ENCODE data around the gene MAP3K4. TPM values are rescaled to one million over a fixed set of nuclear protein-coding genes. Genes with fewer than 3 reads are reported as not detected.

MAP3K4 gene
- total and polyA plus RNA-seq, 2 of the 4 experiments (the other 2 are of a cell fraction): 11.5 to 20.4 TPM

DNA sequence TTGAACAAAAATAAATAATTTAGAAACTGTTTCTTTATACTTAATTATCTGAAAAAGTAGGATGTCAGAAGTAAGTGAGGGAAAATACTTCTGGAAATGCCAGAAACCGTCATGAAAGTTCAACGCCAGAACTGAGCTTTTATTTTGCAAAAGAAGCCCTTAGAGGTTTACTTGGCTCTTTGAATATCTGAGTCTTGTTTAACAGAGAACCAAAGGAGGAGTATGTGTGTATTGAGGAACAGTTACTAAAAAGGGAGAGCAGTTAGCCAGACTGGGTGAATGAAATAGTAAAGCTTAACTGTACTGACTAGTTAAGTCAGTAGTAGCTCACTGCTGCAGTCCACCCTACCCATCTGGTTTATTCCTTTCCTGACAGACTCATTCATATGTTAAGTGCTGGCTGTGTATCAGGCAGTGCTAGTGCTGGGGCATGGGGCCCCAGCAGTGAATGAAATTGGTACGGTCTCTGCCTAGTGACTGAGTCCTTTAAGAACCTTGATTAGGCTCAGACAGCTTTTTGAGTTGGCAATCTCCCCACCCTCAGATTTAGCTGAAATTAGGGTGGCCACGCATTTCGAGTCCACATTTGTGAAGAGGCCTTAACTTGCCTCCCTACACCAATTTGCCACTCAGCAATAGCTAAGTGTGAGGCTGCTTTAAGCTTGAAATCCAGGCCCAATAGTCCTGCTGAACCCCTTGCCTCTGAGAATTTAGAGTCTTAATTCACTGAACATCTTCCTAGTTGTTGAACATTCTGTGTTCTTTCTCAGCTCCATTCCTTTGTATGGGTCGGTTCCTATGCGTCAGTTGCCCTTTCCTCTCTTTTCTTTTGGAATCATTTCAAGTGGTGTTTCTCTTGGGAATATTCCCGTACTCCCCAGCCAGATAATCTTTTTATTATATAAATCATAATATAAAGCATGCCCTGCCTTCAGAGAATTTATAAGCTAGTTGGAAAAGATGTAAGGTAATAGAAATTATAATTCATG is 20.2 kb downstream of the MAP3K4 start:
- Histone ChIP-seq H4K8ac (ENCODE audit: low read depth in 2 of 2, low read length in 2 of 2) (no peak overlapping the region), H2BK20ac (ENCODE audit: low read depth, low read length) (no peak overlapping the region), H3K56ac (ENCODE audit: extremely low read depth, insufficient read depth, low read length) (no peak overlapping the region), H3K4ac (ENCODE audit: low read depth, low read length) (no peak overlapping the region; the same call in 1 of the 2 replicates), H3K27ac (ENCODE audit: insufficient read depth, low read length) (no peak overlapping the region), H3K4me3 (ENCODE audit: insufficient read depth, low read depth, low read length) (no peak overlapping the region), H2AFZ (replicated peaks; ENCODE audit: low read length, poor library complexity) (no peak overlapping the region), H4K91ac (ENCODE audit: insufficient read depth, low read depth, low read length) (no peak overlapping the region), H2BK120ac (ENCODE audit: low read depth, low read length) (no peak overlapping the region), H3K79me1 (ENCODE audit: low read depth in 1 of 2, low read length in 2 of 2) (peaks cover 27 to 30% of the 10 kb centered on the region in 2 experiments), H3K9ac (ENCODE audit: low read depth, low read length) (no peak overlapping the region), H3K4me1 (ENCODE audit: control insufficient read depth, insufficient read depth, low read length) (peaks cover 8% of the 10 kb centered on the region), H2AK9ac (replicated peaks; ENCODE audit: low read depth, low read length, poor library complexity) (no peak overlapping the region), H2BK15ac (ENCODE audit: low read depth, low read length) (no peak overlapping the region), H3K4me2 (ENCODE audit: low read depth, low read length) (no peak overlapping the region), H3K9me3 (ENCODE audit: control insufficient read depth, insufficient read depth, low read length) (no peaks in the 10 kb centered on the region), H3K23ac (ENCODE audit: low read depth, low read length) (no peak overlapping the region), H4K20me1 (ENCODE audit: insufficient read depth, low read length) (peaks cover 14% of the 10 kb centered on the region), H3K14ac (replicated peaks; ENCODE audit: low read depth, low read length) (no peak overlapping the region), H3K18ac (ENCODE audit: low read depth, low read length) (peak overlapping the region; percentile 35; the same call in 1 of the 2 replicates), H3K27me3 (ENCODE audit: control insufficient read depth, insufficient read depth, low read length) (peaks cover 5% of the 10 kb centered on the region), H4K5ac (ENCODE audit: low read depth, low read length) (no peak overlapping the region), H2AK5ac (ENCODE audit: low read depth, low read length) (no peak overlapping the region), H3K9me1 (ENCODE audit: insufficient read depth, low read length) (no peaks in the 10 kb centered on the region; the same call in 1 of the 2 replicates), H2BK5ac (ENCODE audit: low read depth, low read length, poor library complexity, severe bottlenecking) (no peak overlapping the region), H3K36me3 (ENCODE audit: control insufficient read depth, insufficient read depth, low read length) (peaks cover 2% of the 10 kb centered on the region)
- ATAC-seq (ENCODE audit: low read depth) (peak; percentile 35), DNase-seq (peak; percentile 17)
- CTCF ChIA-PET: interaction anchor here (0.6 kb wide), 1 partner anchor 368 kb away, joined by 4 read pairs; no protein-coding TSS in a partner anchor
- WGBS, 2 experiments (ENCODE audit: extremely low coverage in 2 of 2, insufficient read length in 1 of 2): 92% methylated on average over 4 of the region's 8 CpGs; no CpG with 5 or more reads in 1 of the 2 experiments
- BruUV-seq (replicated peaks): no TSS peak
- POLR2A ChIA-PET (ENCODE audit: unreplicated experiment): no interaction called here
- intact Hi-C loops (cut with micrococcal nuclease): loop anchor here (2.0 kb wide), 1 partner anchor 17 kb away; no protein-coding TSS in a partner anchor
- in situ Hi-C loops (cut with MboI; ENCODE audit: low sequenced_read_pairs): no loop called here
- dilution Hi-C loops (cut with HindIII; ENCODE audit: low sequenced_read_pairs, unreplicated experiment): no loop called here
- TF ChIP-seq CEBPB (IDR thresholded peaks at IDR 0.05; ENCODE audit: low read depth, low read length) (no peak), SMC3 (IDR thresholded peaks at IDR 0.05; ENCODE audit: low read depth, low read length) (no peak), MAZ (IDR thresholded peaks at IDR 0.05; ENCODE audit: borderline replicate concordance, low read depth, low read length) (no peak), BHLHE40 (IDR thresholded peaks at IDR 0.05; ENCODE audit: low read depth, low read length) (no peak), RFX5 (IDR thresholded peaks at IDR 0.05; ENCODE audit: low read depth, low read length) (no peak), RAD21 (IDR thresholded peaks at IDR 0.05; ENCODE audit: low read length) (no peak), RCOR1 (IDR thresholded peaks at IDR 0.05; ENCODE audit: insufficient replicate concordance, low read length) (no peak), MAFK (IDR thresholded peaks at IDR 0.05; ENCODE audit: low read depth, low read length) (no peak), POLR2A (IDR thresholded peaks at IDR 0.05; ENCODE audit: low read depth, low read length) (no peak), NFE2L2 (IDR thresholded peaks at IDR 0.05; ENCODE audit: low read depth, low read length) (no peak), CHD1 (IDR thresholded peaks at IDR 0.05; ENCODE audit: low read depth, low read length) (no peak)
- TF ChIP-seq, protein P1, sequence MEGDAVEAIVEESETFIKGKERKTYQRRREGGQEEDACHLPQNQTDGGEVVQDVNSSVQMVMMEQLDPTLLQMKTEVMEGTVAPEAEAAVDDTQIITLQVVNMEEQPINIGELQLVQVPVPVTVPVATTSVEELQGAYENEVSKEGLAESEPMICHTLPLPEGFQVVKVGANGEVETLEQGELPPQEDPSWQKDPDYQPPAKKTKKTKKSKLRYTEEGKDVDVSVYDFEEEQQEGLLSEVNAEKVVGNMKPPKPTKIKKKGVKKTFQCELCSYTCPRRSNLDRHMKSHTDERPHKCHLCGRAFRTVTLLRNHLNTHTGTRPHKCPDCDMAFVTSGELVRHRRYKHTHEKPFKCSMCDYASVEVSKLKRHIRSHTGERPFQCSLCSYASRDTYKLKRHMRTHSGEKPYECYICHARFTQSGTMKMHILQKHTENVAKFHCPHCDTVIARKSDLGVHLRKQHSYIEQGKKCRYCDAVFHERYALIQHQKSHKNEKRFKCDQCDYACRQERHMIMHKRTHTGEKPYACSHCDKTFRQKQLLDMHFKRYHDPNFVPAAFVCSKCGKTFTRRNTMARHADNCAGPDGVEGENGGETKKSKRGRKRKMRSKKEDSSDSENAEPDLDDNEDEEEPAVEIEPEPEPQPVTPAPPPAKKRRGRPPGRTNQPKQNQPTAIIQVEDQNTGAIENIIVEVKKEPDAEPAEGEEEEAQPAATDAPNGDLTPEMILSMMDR (conservative IDR thresholded peaks at IDR 0.05; ENCODE audit: low read depth, low read length): no peak
- TF ChIP-seq, protein P2, sequence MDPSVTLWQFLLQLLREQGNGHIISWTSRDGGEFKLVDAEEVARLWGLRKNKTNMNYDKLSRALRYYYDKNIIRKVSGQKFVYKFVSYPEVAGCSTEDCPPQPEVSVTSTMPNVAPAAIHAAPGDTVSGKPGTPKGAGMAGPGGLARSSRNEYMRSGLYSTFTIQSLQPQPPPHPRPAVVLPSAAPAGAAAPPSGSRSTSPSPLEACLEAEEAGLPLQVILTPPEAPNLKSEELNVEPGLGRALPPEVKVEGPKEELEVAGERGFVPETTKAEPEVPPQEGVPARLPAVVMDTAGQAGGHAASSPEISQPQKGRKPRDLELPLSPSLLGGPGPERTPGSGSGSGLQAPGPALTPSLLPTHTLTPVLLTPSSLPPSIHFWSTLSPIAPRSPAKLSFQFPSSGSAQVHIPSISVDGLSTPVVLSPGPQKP (IDR thresholded peaks at IDR 0.05; ENCODE audit: borderline replicate concordance, low read depth, low read length): no peak
- TF ChIP-seq, protein P3, sequence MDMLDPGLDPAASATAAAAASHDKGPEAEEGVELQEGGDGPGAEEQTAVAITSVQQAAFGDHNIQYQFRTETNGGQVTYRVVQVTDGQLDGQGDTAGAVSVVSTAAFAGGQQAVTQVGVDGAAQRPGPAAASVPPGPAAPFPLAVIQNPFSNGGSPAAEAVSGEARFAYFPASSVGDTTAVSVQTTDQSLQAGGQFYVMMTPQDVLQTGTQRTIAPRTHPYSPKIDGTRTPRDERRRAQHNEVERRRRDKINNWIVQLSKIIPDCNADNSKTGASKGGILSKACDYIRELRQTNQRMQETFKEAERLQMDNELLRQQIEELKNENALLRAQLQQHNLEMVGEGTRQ (IDR thresholded peaks at IDR 0.05; ENCODE audit: low read depth, low read length): no peak
